ENCODE results near the gene LYRM7.
"Not testable (repeated sequence)": the region's sequence is repeated elsewhere in the genome, so short reads cannot be mapped to it uniquely, and the experiment has no call there.

Gene LYRM7

GRCh38 chr5:131221888-131222287 lies 51.1 kb downstream of the LYRM7 start:
- DNase-seq = no peak

GRCh38 chr5:131222731-131223130 lies 52.0 kb downstream of the LYRM7 start:
- no peak for DNase-seq

GRCh38 chr5:131223751-131224386 lies 53.1 kb downstream of the LYRM7 start:
- DNase-seq = no peak

GRCh38 chr5:131224387-131225201 lies 53.9 kb downstream of the LYRM7 start:
- no peak for DNase-seq

GRCh38 chr5:131225282-131225974 lies 54.7 kb downstream of the LYRM7 start:
- no peak for DNase-seq

- no peak for DNase-seq
Observed at GRCh38 chr5:131226899-131227298, 56.2 kb downstream of the LYRM7 start.

- DNase-seq = no peak
Observed at GRCh38 chr5:131228646-131229045, 57.9 kb downstream of the LYRM7 start.

GRCh38 chr5:131229623-131230022 lies 58.9 kb downstream of the LYRM7 start:
- no peak for DNase-seq

- no peak for DNase-seq
Observed at GRCh38 chr5:131230406-131230805, 59.7 kb downstream of the LYRM7 start.

GRCh38 chr5:131239686-131240085 lies 68.9 kb downstream of the LYRM7 start:
- no peak for DNase-seq

GRCh38 chr5:131242728-131243255 lies 72.0 kb downstream of the LYRM7 start:
- DNase-seq = no peak

GRCh38 chr5:131245312-131245711 lies 74.6 kb downstream of the LYRM7 start:
- DNase-seq = no peak

- no peak for DNase-seq
Observed at GRCh38 chr5:131245948-131246347, 75.2 kb downstream of the LYRM7 start.

- DNase-seq = no peak
Observed at GRCh38 chr5:131246504-131246903, 75.8 kb downstream of the LYRM7 start.

GRCh38 chr5:131250751-131251475 lies 80.2 kb downstream of the LYRM7 start:
- no peak for DNase-seq

- DNase-seq = no peak
Observed at GRCh38 chr5:131252824-131253171, 82.1 kb downstream of the LYRM7 start.

- DNase-seq = not testable (repeated sequence)
Observed at GRCh38 chr5:131254025-131254424, 83.3 kb downstream of the LYRM7 start.

- no peak for DNase-seq
Observed at GRCh38 chr5:131254741-131255140, 84.0 kb downstream of the LYRM7 start.
